ENCODE measurements around the gene FLNB.

DNA sequence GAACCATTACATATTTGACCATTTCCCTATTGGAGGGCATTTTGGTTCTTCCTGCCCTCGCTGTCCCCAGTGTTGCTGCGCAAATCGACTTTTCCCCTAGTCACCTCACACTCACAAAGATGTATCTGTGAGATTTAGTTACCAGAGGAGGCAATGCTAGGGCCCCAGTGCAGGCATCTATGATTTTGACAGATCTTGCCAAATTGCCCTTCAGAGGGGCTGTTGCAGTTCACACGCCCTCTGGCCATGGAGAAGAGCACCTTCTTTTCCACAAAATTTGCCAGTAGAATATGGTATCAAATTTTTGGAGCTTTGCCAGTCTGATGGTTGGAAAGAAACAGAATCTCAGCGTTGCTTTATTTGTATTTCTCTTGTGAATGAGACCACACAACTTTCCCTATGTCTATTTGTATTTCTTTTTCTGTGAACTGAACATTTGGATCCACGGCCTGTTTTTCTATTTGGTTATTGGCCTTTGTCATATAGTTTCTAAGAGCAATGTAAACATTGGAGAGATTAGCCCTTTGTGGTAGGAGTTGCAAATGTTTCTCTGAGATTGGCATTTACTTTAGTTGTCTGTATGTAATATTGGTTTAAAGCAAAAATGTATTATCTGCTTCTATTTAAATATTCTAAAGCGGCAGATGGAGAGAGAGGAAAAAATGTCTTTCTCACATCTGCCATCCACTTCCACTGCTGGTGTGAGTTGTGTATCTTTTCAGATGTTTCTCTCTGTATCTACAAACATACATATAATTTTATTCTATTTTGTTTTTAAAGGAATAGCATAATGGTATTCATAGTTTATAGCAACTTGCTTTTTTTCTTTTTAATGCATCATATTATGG, 136.5 kb downstream of the FLNB start:
- TF ChIP-seq, protein P1, sequence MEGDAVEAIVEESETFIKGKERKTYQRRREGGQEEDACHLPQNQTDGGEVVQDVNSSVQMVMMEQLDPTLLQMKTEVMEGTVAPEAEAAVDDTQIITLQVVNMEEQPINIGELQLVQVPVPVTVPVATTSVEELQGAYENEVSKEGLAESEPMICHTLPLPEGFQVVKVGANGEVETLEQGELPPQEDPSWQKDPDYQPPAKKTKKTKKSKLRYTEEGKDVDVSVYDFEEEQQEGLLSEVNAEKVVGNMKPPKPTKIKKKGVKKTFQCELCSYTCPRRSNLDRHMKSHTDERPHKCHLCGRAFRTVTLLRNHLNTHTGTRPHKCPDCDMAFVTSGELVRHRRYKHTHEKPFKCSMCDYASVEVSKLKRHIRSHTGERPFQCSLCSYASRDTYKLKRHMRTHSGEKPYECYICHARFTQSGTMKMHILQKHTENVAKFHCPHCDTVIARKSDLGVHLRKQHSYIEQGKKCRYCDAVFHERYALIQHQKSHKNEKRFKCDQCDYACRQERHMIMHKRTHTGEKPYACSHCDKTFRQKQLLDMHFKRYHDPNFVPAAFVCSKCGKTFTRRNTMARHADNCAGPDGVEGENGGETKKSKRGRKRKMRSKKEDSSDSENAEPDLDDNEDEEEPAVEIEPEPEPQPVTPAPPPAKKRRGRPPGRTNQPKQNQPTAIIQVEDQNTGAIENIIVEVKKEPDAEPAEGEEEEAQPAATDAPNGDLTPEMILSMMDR (conservative IDR thresholded peaks at IDR 0.05; ENCODE audit: low read length): no peak
- TF ChIP-seq EZH2phosphoT487 (IDR thresholded peaks at IDR 0.05; ENCODE audit: borderline replicate concordance): no peak

Data from Loucy (cell line).